Left lung (tissue), 14 donors: ENCODE results near the gene RARS1. TPM values are rescaled to one million over a fixed set of nuclear protein-coding genes. Genes with fewer than 3 reads are reported as not detected.

Source experiments
- ATAC-seq: fragments of 200-7000 bp; cut with Tn5 transposase; one replicate; pipeline ENCODE4 v1.9.1; 2020; ENCODE audit warnings: moderate library complexity
- DNase-seq, 4 donors: peaks; one replicate each; pipeline ENCODE4 v3.0.0-alpha.2; 2013 to 2020
- H3K27ac ChIP-seq, 2 donors: fragments of 200-600 bp; sonication (generic) in 1 of 2; one replicate each; pipeline versions ENCODE4 v1.5.0 to v1.8.0; 2020 to 2021
- H3K27me3 ChIP-seq, 2 donors: fragments of 200-600 bp; sonication (generic) in 1 of 2; one replicate each; pipeline versions ENCODE4 v1.5.0 to v1.8.0; 2020 to 2021
- H3K36me3 ChIP-seq, 2 donors: fragments of 200-600 bp; sonication (generic) in 1 of 2; one replicate each; pipeline versions ENCODE4 v1.5.0 to v1.8.0; 2020 to 2021
- H3K4me1 ChIP-seq, 2 donors: fragments of 200-600 bp; one replicate each; pipeline ENCODE4 v1.8.0; 2021
- H3K4me3 ChIP-seq, 2 donors: fragments of 200-600 bp; sonication (generic) in 1 of 2; one replicate each; pipeline versions ENCODE4 v1.5.0 to v1.8.0; 2020 to 2021; ENCODE audit warnings: mild to moderate bottlenecking in 1 of 2
- H3K9me3 ChIP-seq, 2 donors: fragments of 200-600 bp; sonication (generic) in 1 of 2; one replicate each; pipeline versions ENCODE4 v1.5.0 to v1.8.0; 2020 to 2021
- CTCF ChIP-seq, 2 donors: fragments of 200-600 bp; sonication (generic) in 1 of 2; IDR thresholded peaks; one replicate each; pipeline versions ENCODE4 v1.5.0 to v1.8.0; 2021; ENCODE audit warnings: antibody characterized with exemption in 2 of 2
- intact Hi-C, 2 donors: fragments of 100-400 bp; cut with DNase I; formaldehyde crosslinking; loops; one replicate each; pipeline versions ENCODE4 v1.11.2 to v1.14.2; 2022
- long read RNA-seq, 12 donors: library from polyadenylated mRNA in 2 of 12; unstranded in 2 of 12; transcript quantifications; one replicate each; pipeline ENCODE4 v2.0.0 and lab custom pipeline, GENCODE V29; 2019 to 2026
- polyA plus RNA-seq, 6 donors: library from polyadenylated mRNA; unstranded; fragments of 120-200 nt; gene quantifications; one replicate each; pipeline ENCODE4 v1.2.1, GENCODE V29; 2013; ENCODE audit not compliant: insufficient read length in 6 of 6
- total RNA-seq, 2 donors: library from RNA; stranded (reverse); fragmentation: NEBNext Ultra II Directional; extraction: Animal tissue kit (Norgen Biotek cat#: 25700); gene quantifications; one replicate each; pipeline ENCODE4 v1.2.1, GENCODE V29; 2021
- donor health status: DM: no; HTN: yes; CAD: no.
- donor health status: DM: no; HTN: no; CAD: no.

The RARS1 gene
- 10 to 100 TPM; 67.2 to 80.7 TPM for total RNA-seq
- 10 to 100 TPM; 70.5 to 88.3 (median 76.9) TPM for polyA plus RNA-seq
- long read RNA-seq, donor 1, transcript RARS-201 (15 exons, 2,146 nt) = major isoform, 9 of 42 reads
- long read RNA-seq, donor 1, partial matches to known transcripts = 26 of 42 reads
- long read RNA-seq, donor 1, other reads (novel, unspliced or antisense) = 0 of 42 reads
- long read RNA-seq, donor 2, transcript RARS-201 (15 exons, 2,146 nt) = major isoform, 6 of 22 reads
- long read RNA-seq, donor 2, partial matches to known transcripts = 11 of 22 reads
- long read RNA-seq, donor 2, other reads (novel, unspliced or antisense) = 0 of 22 reads
- long read RNA-seq, donor 3, transcript RARS-201 (15 exons, 2,146 nt) = major isoform, 16 of 46 reads
- long read RNA-seq, donor 3, partial matches to known transcripts = 28 of 46 reads
- long read RNA-seq, donor 3, other reads (novel, unspliced or antisense) = 0 of 46 reads
- long read RNA-seq, donor 4, partial matches to known transcripts = 12 of 17 reads
- long read RNA-seq, donor 4, other reads (novel, unspliced or antisense) = 0 of 17 reads
- long read RNA-seq, donor 5, transcript RARS-207 (5 exons, 678 nt) = major isoform, 6 of 33 reads
- long read RNA-seq, donor 5, partial matches to known transcripts = 22 of 33 reads
- long read RNA-seq, donor 5, other reads (novel, unspliced or antisense) = 0 of 33 reads
- long read RNA-seq, donor 6, transcript RARS-201 (15 exons, 2,146 nt) = major isoform, 8 of 27 reads
- long read RNA-seq, donor 6, partial matches to known transcripts = 18 of 27 reads
- long read RNA-seq, donor 6, other reads (novel, unspliced or antisense) = 0 of 27 reads
- long read RNA-seq, donor 7, transcript RARS-201 (15 exons, 2,146 nt) = major isoform, 6 of 7 reads
- long read RNA-seq, donor 7, partial matches to known transcripts = 0 of 7 reads
- long read RNA-seq, donor 7, other reads (novel, unspliced or antisense) = 0 of 7 reads
- long read RNA-seq, donor 8, transcript RARS-201 (15 exons, 2,146 nt) = major isoform, 13 of 15 reads
- long read RNA-seq, donor 8, partial matches to known transcripts = 0 of 15 reads
- long read RNA-seq, donor 8, other reads (novel, unspliced or antisense) = 0 of 15 reads
- long read RNA-seq, donor 9 = 0 reads
- long read RNA-seq, donor 10, transcript RARS-201 (15 exons, 2,146 nt) = major isoform, 9 of 17 reads
- long read RNA-seq, donor 10, partial matches to known transcripts = 6 of 17 reads
- long read RNA-seq, donor 10, other reads (novel, unspliced or antisense) = 1 of 17 reads
- long read RNA-seq, donor 11, partial matches to known transcripts = 52 of 55 reads
- long read RNA-seq, donor 11, other reads (novel, unspliced or antisense) = 0 of 55 reads
- long read RNA-seq, donor 12, transcript RARS-201 (15 exons, 2,146 nt) = major isoform, 7 of 17 reads
- long read RNA-seq, donor 12, partial matches to known transcripts = 7 of 17 reads
- long read RNA-seq, donor 12, other reads (novel, unspliced or antisense) = 0 of 17 reads

GRCh38 chr5:168486136-168486879 is at the start of gene RARS1:
Gene RARS1, plus strand, starts transcription at chr5:168486471. Its CDS starts 28 bp downstream, at chr5:168486499.
- Histone ChIP-seq H3K4me1 (peaks cover 0 to 16% of the 10 kb centered on the region in 2 donors), H3K36me3 (peaks cover 0 to 33% of the 10 kb centered on the region in 2 donors), H3K27ac (peak within 1 kb of the TSS; percentile 54 to 61), H3K27me3 (no peaks in the 10 kb centered on the region), H3K4me3 (peak within 1 kb of the TSS; percentile 87 to 94), H3K9me3 (no peaks in the 10 kb centered on the region)
- intact Hi-C loops = no loop called here
- ATAC-seq (peak; percentile 100), DNase-seq (peak; percentile 92 to 97 (median 95))
- TF ChIP-seq CTCF (IDR thresholded peaks at IDR 0.05) = peak; percentile 90 to 94

GRCh38 chr5:168438349-168438748 is 47.9 kb upstream of the RARS1 start:
- H3K4me3 ChIP-seq = no peak overlapping the region
- ATAC-seq (no peak), DNase-seq (no peak)
- H3K9me3 ChIP-seq = no peaks in the 10 kb centered on the region
- no peaks in the 10 kb centered on the region for H3K4me1 ChIP-seq
- TF ChIP-seq CTCF (IDR thresholded peaks at IDR 0.05) = no peak
- peaks cover 0 to 14% of the 10 kb centered on the region in 2 donors for H3K36me3 ChIP-seq
- intact Hi-C loops = no loop called here
- no peak overlapping the region for H3K27ac ChIP-seq
- no peaks in the 10 kb centered on the region for H3K27me3 ChIP-seq

GRCh38 chr5:168443533-168443932 is 42.7 kb upstream of the RARS1 start:
- intact Hi-C loops = no loop called here
- Histone ChIP-seq H3K9me3 (no peaks in the 10 kb centered on the region), H3K27me3 (no peaks in the 10 kb centered on the region), H3K4me1 (no peaks in the 10 kb centered on the region), H3K27ac (no peak overlapping the region), H3K4me3 (no peak overlapping the region), H3K36me3 (peaks cover 0 to 16% of the 10 kb centered on the region in 2 donors)
- no peak for TF ChIP-seq CTCF (IDR thresholded peaks at IDR 0.05)
- no peak for ATAC-seq
- DNase-seq = no peak

- Histone ChIP-seq H3K9me3 (no peaks in the 10 kb centered on the region), H3K4me3 (no peak overlapping the region), H3K36me3 (peaks cover 0 to 16% of the 10 kb centered on the region in 2 donors), H3K27me3 (no peaks in the 10 kb centered on the region), H3K4me1 (no peaks in the 10 kb centered on the region), H3K27ac (no peak overlapping the region)
- no peak for DNase-seq
- intact Hi-C loops = no loop called here
- no peak for TF ChIP-seq CTCF (IDR thresholded peaks at IDR 0.05)
- ATAC-seq = no peak
These were observed 42.1 kb upstream of the RARS1 start for GRCh38 chr5:168443950-168444700.
